RPMI8226 (cell line): ENCODE results near the gene SNX3.
"Not testable (repeated sequence)": the region's sequence is repeated elsewhere in the genome, so short reads cannot be mapped to it uniquely, and the experiment has no call there.

ENCODE experiments used
- DNase-seq: peaks from one replicate; pipeline ENCODE4 v3.0.0-alpha.2; 2015

SNX3 gene

GRCh38 chr6:108254433-108255410 lies 6.1 kb downstream of the SNX3 start:
- DNase-seq = no peak

GRCh38 chr6:108253241-108253640 lies 7.6 kb downstream of the SNX3 start:
- DNase-seq = no peak

- no peak for DNase-seq
These were observed 8.8 kb downstream of the SNX3 start for GRCh38 chr6:108252055-108252454.

- no peak for DNase-seq
These were observed 9.6 kb downstream of the SNX3 start for GRCh38 chr6:108251252-108251651.

- no peak for DNase-seq
These were observed 10.5 kb downstream of the SNX3 start for GRCh38 chr6:108250240-108250866.

- no peak for DNase-seq
These were observed 12.8 kb downstream of the SNX3 start for GRCh38 chr6:108247965-108248536.

GRCh38 chr6:108245095-108245494 lies 15.7 kb downstream of the SNX3 start:
- not testable (repeated sequence) for DNase-seq

GRCh38 chr6:108243836-108244235 lies 17.0 kb downstream of the SNX3 start:
- no peak for DNase-seq

GRCh38 chr6:108242721-108243120 lies 18.1 kb downstream of the SNX3 start:
- DNase-seq = no peak

- no peak for DNase-seq
These were observed 18.6 kb downstream of the SNX3 start for GRCh38 chr6:108242259-108242658.

- no peak for DNase-seq
These were observed 22.5 kb downstream of the SNX3 start for GRCh38 chr6:108238322-108238721.

GRCh38 chr6:108236791-108237190 lies 24.0 kb downstream of the SNX3 start:
- DNase-seq = no peak

- DNase-seq = no peak
These were observed 25.7 kb downstream of the SNX3 start for GRCh38 chr6:108235127-108235526.

GRCh38 chr6:108228416-108228815 lies 32.4 kb downstream of the SNX3 start:
- no peak for DNase-seq

GRCh38 chr6:108227290-108227689 lies 33.5 kb downstream of the SNX3 start:
- no peak for DNase-seq

GRCh38 chr6:108222504-108222903 lies 38.3 kb downstream of the SNX3 start:
- DNase-seq = no peak

GRCh38 chr6:108222064-108222463 lies 38.8 kb downstream of the SNX3 start:
- no peak for DNase-seq

- no peak for DNase-seq
These were observed 49.2 kb downstream of the SNX3 start for GRCh38 chr6:108211671-108212070.

GRCh38 chr6:108210556-108210955 lies 50.3 kb downstream of the SNX3 start:
- no peak for DNase-seq

GRCh38 chr6:108209738-108210137 lies 51.1 kb downstream of the SNX3 start:
- DNase-seq = no peak

- no peak for DNase-seq
These were observed 53.8 kb downstream of the SNX3 start for GRCh38 chr6:108207013-108207412.

- DNase-seq = no peak
These were observed 57.4 kb downstream of the SNX3 start for GRCh38 chr6:108203189-108204112.

- DNase-seq = no peak
These were observed 60.2 kb downstream of the SNX3 start for GRCh38 chr6:108200631-108201030.
